Stimulated activated CD8-positive, alpha-beta memory T cell treated with anti-CD3 and anti-CD28 coated beads, Interleukin-15, amount 100 ng/mL, for 4 hours (primary cell): Measurements from ENCODE around the gene GGT1.
"Not testable (repeated sequence)": the region's sequence is repeated elsewhere in the genome, so short reads cannot be mapped to it uniquely, and the experiment has no call there.

Experiments used
- DNase-seq, 2 donors: peaks; one replicate each; pipeline ENCODE4 v3.0.0-alpha.2; 2020; ENCODE audit warnings: low read depth in 2 of 2

GGT1 gene

DNA sequence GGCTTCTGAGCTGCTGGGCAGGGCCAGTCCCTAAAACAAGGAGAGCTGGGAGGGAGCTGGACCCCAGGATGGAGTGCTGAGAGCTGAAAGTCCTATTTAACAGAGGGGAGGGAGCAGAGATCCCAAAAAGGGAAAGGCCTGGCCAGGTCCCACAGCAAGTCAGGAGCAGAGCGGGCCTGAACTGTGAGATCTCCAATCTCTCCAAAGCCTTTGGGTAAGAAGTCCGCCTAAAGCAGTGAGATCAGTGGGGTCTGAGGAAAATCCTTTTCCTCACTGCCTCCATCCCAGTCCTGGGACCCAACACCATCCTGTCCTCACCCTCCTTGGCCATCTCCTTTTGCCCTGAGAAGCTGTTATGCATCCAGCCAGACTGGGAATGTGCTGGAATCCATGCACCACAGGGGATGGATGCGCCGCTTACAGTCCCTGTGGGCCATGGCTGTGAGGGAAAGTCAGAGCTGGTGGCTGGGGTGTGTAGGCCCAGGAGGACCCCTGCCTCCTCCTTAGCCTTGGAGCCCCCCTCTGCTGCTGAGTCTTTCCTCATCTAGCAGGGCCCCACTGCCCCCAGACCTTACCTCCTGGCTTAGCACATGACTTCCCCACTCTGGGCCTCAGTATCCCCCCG lies 18.7 kb upstream of the GGT1 start:
- no peak for DNase-seq

- no peak for DNase-seq
These were observed 18.1 kb upstream of the GGT1 start for GRCh38 chr22:24584871-24585411.

GRCh38 chr22:24585461-24585860 lies 17.5 kb upstream of the GGT1 start:
- no peak for DNase-seq

- no peak for DNase-seq
These were observed 17.0 kb upstream of the GGT1 start for GRCh38 chr22:24585927-24586546.

DNA sequence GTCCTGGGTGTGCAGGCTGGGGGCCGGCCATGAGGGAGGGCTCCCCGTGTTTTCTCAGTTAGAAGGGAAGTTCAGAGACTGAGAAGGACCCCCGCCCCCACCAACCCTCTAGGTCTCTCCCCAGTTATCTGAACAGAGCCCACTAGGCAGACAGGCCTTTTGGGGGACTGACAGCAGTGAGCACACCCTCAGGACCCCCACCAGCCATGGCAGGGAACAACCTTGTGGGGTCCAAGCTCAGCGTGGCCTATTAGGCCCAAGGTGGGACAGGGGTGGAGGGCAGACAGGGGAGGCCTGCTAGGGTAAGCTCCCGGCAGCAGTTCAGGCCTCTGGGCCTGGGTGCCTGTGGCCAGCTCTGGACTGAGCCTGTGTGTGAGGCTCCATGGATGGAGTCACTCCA lies 15.7 kb upstream of the GGT1 start:
- DNase-seq = no peak

DNA sequence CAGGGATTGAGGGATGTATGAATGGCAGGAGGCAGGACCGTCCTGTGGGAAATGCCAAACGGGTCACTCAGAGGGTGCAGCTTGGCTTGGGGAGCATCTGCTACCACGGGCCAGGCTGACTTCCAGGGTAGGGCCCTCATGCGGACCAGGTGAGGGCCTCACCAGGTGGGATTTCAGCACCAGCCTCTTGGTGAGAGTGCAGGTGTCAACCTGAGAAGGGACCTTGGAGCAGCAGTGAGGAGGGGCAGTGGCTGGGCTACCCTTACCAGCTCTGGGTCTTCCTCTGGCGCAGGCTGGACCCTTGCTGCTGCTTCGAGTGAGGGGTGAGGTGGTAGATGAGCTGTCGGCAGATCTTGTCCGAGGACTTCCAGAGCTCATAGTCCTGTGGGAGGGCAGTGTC lies 15.0 kb upstream of the GGT1 start:
- no peak for DNase-seq

GRCh38 chr22:24588381-24588756 lies 14.6 kb upstream of the GGT1 start:
- no peak for DNase-seq

DNA sequence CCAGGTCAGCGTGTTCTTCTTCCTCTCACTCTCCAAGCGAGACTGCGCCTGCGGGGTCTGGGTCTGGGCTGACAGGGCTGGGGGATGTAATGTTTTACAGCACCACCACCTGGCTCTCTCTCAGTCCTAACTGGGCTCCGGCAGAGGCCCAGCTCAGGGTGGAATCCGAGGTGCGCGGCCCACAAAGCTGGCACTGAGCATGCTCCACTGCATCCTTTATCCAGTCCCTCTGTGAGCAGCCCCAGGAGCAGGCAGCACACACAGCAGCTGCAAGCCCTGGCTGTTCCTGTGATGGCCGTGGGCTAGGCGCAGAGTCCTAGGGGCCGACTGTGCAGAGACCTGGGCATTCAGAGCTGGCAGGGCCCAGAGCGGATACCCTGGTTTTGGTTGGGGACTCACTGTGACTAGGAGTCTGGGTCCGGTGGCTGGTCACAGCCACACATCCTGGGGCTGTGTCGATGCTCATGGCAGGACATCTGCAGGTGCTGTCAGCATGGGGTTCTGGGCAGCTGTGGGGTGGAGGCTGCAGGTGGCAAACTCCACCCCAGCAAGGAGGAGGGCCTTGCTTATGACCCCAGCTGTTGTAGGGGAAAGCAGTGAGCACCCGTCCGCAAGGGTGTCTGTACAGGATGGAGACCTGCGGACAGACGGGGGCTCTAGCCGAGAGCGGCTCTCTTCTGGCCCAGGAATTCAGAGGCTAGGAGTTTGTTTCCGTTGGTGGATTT lies 14.1 kb upstream of the GGT1 start:
- no peak for DNase-seq

- DNase-seq = no peak
These were observed 13.4 kb upstream of the GGT1 start for GRCh38 chr22:24589518-24590030.

DNA sequence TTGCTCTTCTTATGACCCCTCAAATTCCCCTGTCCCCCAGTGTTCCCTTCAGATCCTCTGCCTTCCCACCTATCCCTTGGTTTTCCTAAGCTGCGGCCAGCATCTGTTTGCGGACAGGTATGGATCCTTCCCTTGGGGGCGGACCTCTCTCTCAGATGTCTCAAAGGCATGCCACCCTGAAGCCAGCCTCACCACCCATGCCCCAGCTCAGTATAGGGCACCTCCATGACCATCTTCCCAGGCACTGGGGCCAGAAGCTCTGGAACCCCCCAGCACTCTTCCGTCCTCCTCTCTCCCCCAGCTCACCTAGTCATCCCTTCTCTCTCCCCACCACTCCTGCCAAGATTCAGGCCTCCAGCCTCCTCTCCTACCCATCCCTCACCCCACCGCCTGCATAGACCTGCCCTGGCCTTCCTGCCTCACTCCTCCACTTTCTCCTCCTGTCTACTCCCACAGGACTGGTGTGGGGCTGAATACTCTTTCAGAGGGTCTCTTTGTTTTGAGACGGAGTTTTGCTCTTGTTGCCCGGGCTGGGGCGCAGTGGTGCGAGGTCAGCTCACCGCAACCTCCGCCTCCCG lies 12.3 kb upstream of the GGT1 start:
- no peak for DNase-seq

GRCh38 chr22:24591286-24591830 lies 11.6 kb upstream of the GGT1 start:
- DNase-seq = no peak

DNA sequence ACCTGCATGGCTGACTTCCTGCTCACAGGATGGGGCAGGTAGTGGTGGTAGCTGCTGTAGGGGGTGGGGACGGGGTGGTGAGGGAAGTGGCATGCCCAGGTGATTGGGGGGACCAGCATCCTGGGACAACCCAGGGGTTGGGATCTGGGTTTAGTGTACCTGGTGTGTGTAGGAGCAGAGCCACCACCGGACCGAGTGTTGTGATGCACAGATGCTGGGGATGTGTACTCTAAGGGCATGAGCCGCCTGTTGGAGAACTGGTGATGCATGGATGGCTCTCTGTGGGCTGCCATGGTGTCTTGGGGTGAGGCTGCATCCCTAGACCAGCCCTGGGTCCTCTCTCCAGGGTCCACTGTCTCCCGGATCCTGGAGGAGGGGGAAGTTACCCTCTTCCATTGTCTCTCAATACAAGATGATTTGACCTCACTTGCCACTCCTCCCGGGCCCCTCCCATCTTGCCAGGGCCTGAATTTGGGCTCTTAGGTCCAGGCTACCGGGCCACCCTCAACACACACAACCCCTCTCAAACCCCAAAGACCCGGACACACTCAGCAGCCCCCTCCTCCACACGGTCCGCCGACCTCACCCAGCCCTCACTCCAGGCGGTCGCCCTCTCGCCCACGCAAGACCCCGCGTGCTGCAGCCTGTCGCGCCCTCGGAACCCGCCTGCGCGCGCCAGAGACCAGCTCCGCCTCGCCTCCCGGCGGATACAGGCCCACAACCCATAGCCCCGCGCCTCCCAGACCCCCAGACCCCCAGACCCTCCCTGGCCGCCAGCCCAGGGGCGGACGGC lies 10.7 kb upstream of the GGT1 start:
- no peak for DNase-seq

- DNase-seq = no peak
These were observed 10.0 kb upstream of the GGT1 start, which contains the start of gene LRRC75B for GRCh38 chr22:24592851-24593558. LRRC75B (minus strand) TSS chr22:24593073; CDS start chr22:24593039, 34 bp downstream.

GRCh38 chr22:24593559-24593835 lies 9.5 kb upstream of the GGT1 start:
- not testable (repeated sequence) for DNase-seq

GRCh38 chr22:24593836-24594568 lies 9.0 kb upstream of the GGT1 start:
- no peak for DNase-seq

DNA sequence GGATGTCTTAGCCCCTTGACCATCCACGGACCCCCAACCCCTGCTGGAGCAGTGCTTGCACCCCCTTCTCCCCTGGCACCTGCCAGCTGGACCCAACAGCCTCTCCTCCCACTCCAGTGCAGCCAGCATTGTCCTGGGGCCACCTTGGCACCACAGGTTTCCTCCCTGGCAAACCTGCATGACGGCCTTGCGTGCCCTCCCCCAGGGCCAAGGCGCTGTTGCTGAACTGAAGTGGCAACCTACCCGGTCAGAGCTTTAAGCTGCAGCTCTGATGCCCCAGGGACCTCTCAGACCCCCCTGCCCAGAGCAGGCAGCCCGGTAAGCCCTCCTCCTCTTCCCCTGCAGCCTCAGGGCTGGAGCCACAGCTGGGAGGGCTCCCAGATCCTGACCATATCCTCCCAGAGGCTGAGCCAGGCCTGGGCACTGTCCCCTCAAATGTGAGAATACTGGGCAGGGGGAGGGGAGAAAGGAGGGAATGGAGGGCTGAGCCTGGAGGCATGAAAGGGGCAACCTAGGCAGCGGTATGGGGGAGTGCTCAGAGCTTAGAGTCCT lies 8.3 kb upstream of the GGT1 start:
- DNase-seq = no peak

GRCh38 chr22:24595228-24595627 lies 7.8 kb upstream of the GGT1 start:
- DNase-seq = no peak

DNA sequence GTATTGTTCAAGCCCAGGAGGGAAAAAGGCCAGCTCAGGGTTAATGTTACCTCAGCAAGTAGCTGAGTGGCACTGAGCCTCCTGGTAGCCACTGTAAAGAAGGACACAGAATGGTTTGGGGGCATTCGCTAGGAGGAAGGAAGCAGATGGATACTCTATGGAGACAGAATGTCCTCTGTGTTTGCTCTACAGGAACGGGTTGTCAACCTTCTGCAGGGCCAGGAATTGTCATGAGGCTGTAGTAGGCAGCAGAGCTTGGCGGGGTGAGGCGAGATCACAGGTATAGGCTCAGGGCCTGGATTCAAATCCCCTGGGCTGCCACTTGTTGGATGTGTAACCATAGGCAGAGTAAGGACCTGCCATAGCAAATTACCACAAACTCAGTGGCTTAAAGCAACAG lies 7.1 kb upstream of the GGT1 start:
- no peak for DNase-seq

DNA sequence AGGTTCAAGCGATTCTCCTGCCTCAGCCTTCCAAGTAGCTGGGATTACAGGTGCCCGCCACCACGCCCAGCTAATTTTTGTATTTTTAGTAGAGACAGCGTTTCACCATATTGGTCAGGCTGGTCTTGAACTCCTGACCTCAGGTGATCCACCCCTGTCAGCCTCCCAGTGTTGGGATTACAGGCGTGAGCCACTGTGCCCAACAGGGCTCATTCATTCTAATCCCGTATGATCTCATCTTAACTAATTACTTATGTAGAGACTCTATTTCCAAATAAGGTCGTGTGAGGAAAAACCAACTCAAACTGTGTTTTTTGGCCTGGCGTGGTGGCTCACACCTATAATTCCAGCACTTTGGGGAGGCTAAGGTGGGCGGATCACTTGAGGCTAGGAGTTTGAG lies 5.9 kb upstream of the GGT1 start:
- DNase-seq = not testable (repeated sequence)

- no peak for DNase-seq
These were observed 3.5 kb upstream of the GGT1 start for GRCh38 chr22:24599514-24599913.
